Calu3 (cell line): ENCODE measurements around the gene LCLAT1. TPM values are rescaled to one million over a fixed set of nuclear protein-coding genes. Genes with fewer than 3 reads are reported as not detected.

ENCODE experiments used
- BruUV-seq: library from RNA; stranded (reverse); fragments of 400-500 nt; replicated peaks from 2 replicates; lab custom pipeline; 2021; lab: Mats Ljungman, UMichigan
- CTCF ChIA-PET: fragments of 300-600 bp; sonication (Branson Sonifier 250); formaldehyde crosslinking; loops from one replicate; lab custom pipeline; 2022; ENCODE audit warnings: antibody characterized with exemption; lab: Charles Lee
- DNase-seq: peaks from one replicate; pipeline ENCODE4 v3.0.0; 2022
- H3K27ac Mint-ChIP-seq: one replicate; pipeline ENCODE4 v1.8.0; 2022; ENCODE audit warnings: mixed read lengths; ENCODE audit not compliant: unreplicated experiment
- H3K27me3 Mint-ChIP-seq: one replicate; pipeline ENCODE4 v1.8.0; 2022; ENCODE audit warnings: mixed read lengths; ENCODE audit not compliant: unreplicated experiment
- H3K36me3 Mint-ChIP-seq: one replicate; pipeline ENCODE4 v1.8.0; 2022; ENCODE audit warnings: mild to moderate bottlenecking, moderate library complexity, mixed read lengths; ENCODE audit not compliant: insufficient read depth, unreplicated experiment
- H3K4me1 Mint-ChIP-seq: one replicate; pipeline ENCODE4 v1.8.0; 2022; ENCODE audit warnings: mild to moderate bottlenecking, low read depth, mixed read lengths; ENCODE audit not compliant: unreplicated experiment
- H3K4me3 Mint-ChIP-seq: one replicate; pipeline ENCODE4 v1.8.0; 2022; ENCODE audit warnings: mild to moderate bottlenecking, low read depth, moderate library complexity, mixed read lengths; ENCODE audit not compliant: unreplicated experiment
- H3K9me3 Mint-ChIP-seq: one replicate; pipeline ENCODE4 v1.8.0; 2022; ENCODE audit warnings: low read depth, mixed read lengths; ENCODE audit not compliant: unreplicated experiment
- CTCF ChIP-seq: fragments of 200-600 bp; IDR thresholded peaks from one replicate; pipeline ENCODE4 v1.8.0; 2022; ENCODE audit warnings: antibody characterized with exemption; ENCODE audit not compliant: unreplicated experiment
- intact Hi-C: fragments of 100-400 bp; cut with micrococcal nuclease; formaldehyde crosslinking; loops from one replicate; pipeline ENCODE4 v1.10.0; 2022; ENCODE audit not compliant: unreplicated experiment
- total RNA-seq: library from RNA; stranded (reverse); gene quantifications from 2 replicates; pipeline ENCODE4 v1.2.3, GENCODE V29; 2022

Gene LCLAT1
- total RNA-seq, 1 experiment from 2014 or later: 47.6 TPM

DNA sequence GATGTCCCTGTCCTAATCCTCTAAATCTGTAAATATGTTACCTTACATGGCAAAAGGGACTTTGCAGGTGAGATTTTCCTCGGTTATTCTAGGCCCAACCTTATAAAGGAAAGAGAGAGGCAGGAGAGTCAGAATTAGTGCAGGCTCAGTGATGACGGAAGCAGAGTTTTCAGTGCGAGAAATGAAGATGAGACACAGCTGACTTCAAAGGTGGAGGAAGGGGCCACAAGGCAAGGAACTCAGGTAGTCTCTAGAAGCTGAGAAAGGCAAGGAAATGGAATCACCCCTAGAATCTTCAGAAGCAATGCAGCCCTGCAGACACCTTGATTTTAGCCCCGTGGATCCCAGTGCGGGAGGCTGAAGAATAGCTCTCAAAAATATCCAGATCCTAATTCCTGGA, 7.2 kb upstream of the LCLAT1 start:
- no peak for DNase-seq
- Mint-ChIP-seq H3K9me3 (no peaks in the 10 kb centered on the region), H3K4me1 (no peaks in the 10 kb centered on the region), H3K4me3 (no peak overlapping the region), H3K36me3 (no peaks in the 10 kb centered on the region), H3K27ac (no peak overlapping the region), H3K27me3 (no peaks in the 10 kb centered on the region)
- intact Hi-C loops: loop anchor here (10.0 kb wide), 1 partner anchor 225 kb away; no protein-coding TSS in a partner anchor
- CTCF ChIA-PET: no interaction called here
- BruUV-seq: no TSS peak
- TF ChIP-seq CTCF: no peak

GRCh38 chr2:30441023-30441422, 6.0 kb upstream of the LCLAT1 start:
- peaks cover under 1% of the 10 kb centered on the region for H3K4me1 Mint-ChIP-seq
- H3K4me3 Mint-ChIP-seq: no peak overlapping the region
- no peak for DNase-seq
- H3K27me3 Mint-ChIP-seq: no peaks in the 10 kb centered on the region
- intact Hi-C loops: loop anchor here (10.0 kb wide), 1 partner anchor 226 kb away; no protein-coding TSS in a partner anchor
- CTCF ChIA-PET: interaction anchor here (0.7 to 1.0 kb wide), 2 partner anchors 9 to 33 kb away, joined by 3 read pairs; no protein-coding TSS in a partner anchor
- TF ChIP-seq CTCF: no peak
- H3K9me3 Mint-ChIP-seq: no peaks in the 10 kb centered on the region
- no peak overlapping the region for H3K27ac Mint-ChIP-seq
- no peaks in the 10 kb centered on the region for H3K36me3 Mint-ChIP-seq
- no TSS peak for BruUV-seq

DNA sequence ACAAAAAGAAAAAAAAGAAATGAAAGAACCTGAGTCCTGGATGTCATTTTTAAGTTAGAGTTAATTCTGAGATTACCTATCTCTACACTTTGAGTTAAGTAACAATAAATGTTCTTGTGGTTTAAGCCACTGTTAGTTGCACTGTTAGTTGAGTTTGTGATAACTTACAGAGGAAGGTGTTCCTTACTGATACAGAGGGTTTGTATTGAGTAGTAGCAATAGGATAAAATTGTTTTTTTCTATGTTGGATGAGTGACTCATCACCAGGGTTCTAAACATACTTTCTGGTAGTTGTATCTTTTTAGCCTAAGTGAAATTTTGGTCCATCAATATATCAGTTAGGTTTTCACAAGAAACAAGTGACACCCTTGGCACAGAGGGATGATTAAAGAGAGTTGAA, 4.0 kb upstream of the LCLAT1 start:
- intact Hi-C loops: loop anchor here (10.0 kb wide), 1 partner anchor 228 kb away; no protein-coding TSS in a partner anchor
- no peak for TF ChIP-seq CTCF
- no TSS peak for BruUV-seq

DNA sequence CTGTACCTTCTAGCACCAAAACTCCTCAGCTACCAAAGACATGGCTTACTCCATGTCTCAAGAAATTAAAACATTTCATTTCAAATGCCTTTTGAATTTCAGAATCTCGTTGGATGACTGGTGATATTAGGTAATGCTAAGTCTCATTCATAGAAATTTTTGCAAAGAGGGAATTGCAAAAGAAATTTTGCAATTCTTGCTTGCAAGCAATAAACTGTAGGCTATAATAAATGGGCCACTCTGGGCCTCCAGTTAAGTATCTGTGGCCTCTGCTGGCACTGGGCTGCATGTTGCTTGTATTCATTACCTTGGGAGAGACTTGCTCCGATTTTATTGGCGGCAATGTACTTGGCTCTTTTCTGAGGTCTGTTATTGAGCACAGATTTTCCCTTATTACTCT, 2.8 kb upstream of the LCLAT1 start:
- Mint-ChIP-seq H3K4me3 (no peak overlapping the region), H3K27ac (no peak overlapping the region), H3K9me3 (no peaks in the 10 kb centered on the region), H3K36me3 (peaks cover 26% of the 10 kb centered on the region), H3K27me3 (no peaks in the 10 kb centered on the region), H3K4me1 (peaks cover 20% of the 10 kb centered on the region)
- DNase-seq: no peak
- intact Hi-C loops: loop anchor here (10.0 kb wide), 1 partner anchor 229 kb away; no protein-coding TSS in a partner anchor
- CTCF ChIA-PET: interaction anchor here (1.4 kb wide), 1 partner anchor 205 kb away, joined by 8 read pairs; no protein-coding TSS in a partner anchor
- no TSS peak for BruUV-seq
- TF ChIP-seq CTCF: no peak

More for the DNA sequence above, 4.0 kb upstream of the LCLAT1 start:
- DNase-seq: no peak
- H3K9me3 Mint-ChIP-seq: no peaks in the 10 kb centered on the region
- no peak overlapping the region for H3K4me3 Mint-ChIP-seq
- CTCF ChIA-PET: no interaction called here
- peaks cover 18% of the 10 kb centered on the region for H3K36me3 Mint-ChIP-seq
- H3K4me1 Mint-ChIP-seq: peaks cover 11% of the 10 kb centered on the region
- H3K27ac Mint-ChIP-seq: no peak overlapping the region
- H3K27me3 Mint-ChIP-seq: no peaks in the 10 kb centered on the region
